Psoas muscle (tissue), 8 donors: ENCODE data around the gene RNU6-8. TPM values are rescaled to one million over a fixed set of nuclear protein-coding genes. Genes with fewer than 3 reads are reported as not detected.

Experiments used
- ATAC-seq, 4 donors: fragments of 200-7000 bp; cut with Tn5 transposase; one replicate each; pipeline ENCODE4 v1.9.1; 2020; ENCODE audit warnings: moderate library complexity in 3 of 4, mild to moderate bottlenecking in 2 of 4
- DNase-seq, 2 donors: peaks; one replicate each; pipeline ENCODE4 v3.0.0-alpha.2; 2020
- H3K27ac ChIP-seq: fragments of 200-600 bp; one replicate; pipeline ENCODE4 v1.8.0; 2022
- H3K27me3 ChIP-seq, 3 donors: fragments of 200-600 bp in 1 of 3; one replicate each; pipeline versions ENCODE4 v1.6.1 to v1.8.0; 2013 to 2022; ENCODE audit warnings: low read length in 2 of 3, mild to moderate bottlenecking in 2 of 3, moderate library complexity in 1 of 3; ENCODE audit not compliant: insufficient read depth in 3 of 3
- H3K36me3 ChIP-seq, 2 donors: fragments of 200-600 bp in 1 of 2; one replicate each; pipeline versions ENCODE4 v1.6.1 to v1.8.0; 2013 to 2022; ENCODE audit warnings: low read depth in 1 of 2, mild to moderate bottlenecking in 1 of 2, moderate library complexity in 1 of 2; ENCODE audit not compliant: insufficient read depth in 1 of 2
- H3K4me1 ChIP-seq: fragments of 200-600 bp; one replicate; pipeline ENCODE4 v1.8.0; 2022
- H3K4me3 ChIP-seq: fragments of 200-600 bp; one replicate; pipeline ENCODE4 v1.8.0; 2022; ENCODE audit warnings: mild to moderate bottlenecking
- H3K9me3 ChIP-seq: fragments of 200-600 bp; one replicate; pipeline ENCODE4 v1.8.0; 2022
- CTCF ChIP-seq: fragments of 200-600 bp; IDR thresholded peaks from one replicate; pipeline ENCODE4 v1.8.0; 2022; ENCODE audit warnings: antibody characterized with exemption
- WGBS, 3 donors: extraction: QIAGEN DNeasy Blood & Tissue Kit; methylation state at CpG; one replicate each; pipeline versions ENCODE4 v1.1.6 to v1.1.7; 2013; 5-methylcytosine and 5-hydroxymethylcytosine counted together
- intact Hi-C, 2 donors: fragments of 100-400 bp; cut with DNase I; formaldehyde crosslinking; loops; one replicate each; pipeline versions ENCODE4 v1.11.0 to v1.14.2; 2022
- polyA plus RNA-seq, 3 donors: library from polyadenylated mRNA; stranded (reverse); fragments of 200-250 nt; gene quantifications; one replicate each; pipeline ENCODE4 v1.2.3, GENCODE V29; 2013
- total RNA-seq, 4 donors: library from RNA; stranded (reverse); fragmentation: NEBNext Ultra II Directional in 2 of 4; extraction: Animal tissue kit (Norgen Biotek cat#: 25700) in 2 of 4; gene quantifications; one replicate each; pipeline versions ENCODE4 v1.2.1 to v1.2.4, GENCODE V29; 2021 to 2023
- donor health status: healthy with polysubstance abuse.
- donor health status: DM: no; HTN: no; CAD: no; lungs with moderate emphysema.
- donor health status: Bipolar disorder and iron deficiency.
- donor health status: healthy.
- donor health status: DM: yes; HTN: yes; CAD: no.
- donor health status: DM: no; HTN: no; CAD: no.
- donor health status: DM: no; HTN: no; CAD: no.
- donor health status: DM: yes; HTN: yes; CAD: no.

RNU6-8 gene
- total and polyA plus RNA-seq, 7 donors: not detected

- no peaks in the 10 kb centered on the region for H3K27me3 ChIP-seq
- H3K4me3 ChIP-seq: no peak overlapping the region
- intact Hi-C loops: no loop called here
- H3K36me3 ChIP-seq: no peaks in the 10 kb centered on the region
- TF ChIP-seq CTCF: no peak
- peak in 3 of 4 donors; percentile 35 to 66 (median 43) for ATAC-seq
- DNase-seq: no peak
- no peaks in the 10 kb centered on the region for H3K9me3 ChIP-seq
- H3K27ac ChIP-seq: peak overlapping the region; percentile 68
- peaks cover 5% of the 10 kb centered on the region for H3K4me1 ChIP-seq
- WGBS, 3 donors: 97 to 100% (median 98%) methylated on average over 3 of the region's 3 CpGs
These were observed 8.0 kb upstream of the RNU6-8 start for GRCh38 chr14:32211068-32211404.

- Histone ChIP-seq H3K36me3 (no peaks in the 10 kb centered on the region), H3K27ac (peak overlapping the region; percentile 68), H3K4me1 (peaks cover 5% of the 10 kb centered on the region), H3K27me3 (no peaks in the 10 kb centered on the region), H3K9me3 (no peaks in the 10 kb centered on the region), H3K4me3 (no peak overlapping the region)
- intact Hi-C loops: no loop called here
- TF ChIP-seq CTCF: no peak
- DNase-seq (no peak), ATAC-seq (no peak)
These were observed 6.4 kb upstream of the RNU6-8 start for GRCh38 chr14:32209471-32209870.

- Histone ChIP-seq H3K27me3 (no peaks in the 10 kb centered on the region), H3K36me3 (no peaks in the 10 kb centered on the region), H3K4me3 (no peak overlapping the region), H3K9me3 (no peaks in the 10 kb centered on the region), H3K27ac (no peak overlapping the region), H3K4me1 (peaks cover 5% of the 10 kb centered on the region)
- no peak for TF ChIP-seq CTCF
- intact Hi-C loops: no loop called here
- DNase-seq (no peak), ATAC-seq (no peak)
- WGBS, 3 donors: 71 to 77% (median 74%) methylated on average over 3 of the region's 3 CpGs
These were observed 5.4 kb upstream of the RNU6-8 start for GRCh38 chr14:32208490-32208889.

- TF ChIP-seq CTCF: no peak
- intact Hi-C loops: no loop called here
- no peak overlapping the region for H3K4me3 ChIP-seq
- no peaks in the 10 kb centered on the region for H3K36me3 ChIP-seq
- H3K9me3 ChIP-seq: no peaks in the 10 kb centered on the region
- H3K27me3 ChIP-seq: no peaks in the 10 kb centered on the region
- no peak overlapping the region for H3K27ac ChIP-seq
- DNase-seq: no peak
- peaks cover 10% of the 10 kb centered on the region for H3K4me1 ChIP-seq
- 64 to 83% (median 78%) methylated on average over 2 of the region's 2 CpGs for WGBS, 3 donors
- ATAC-seq: no peak
These were observed 3.5 kb upstream of the RNU6-8 start for GRCh38 chr14:32206552-32206951.

- 77 to 87% (median 81%) methylated on average over 4 of the region's 4 CpGs for WGBS, 3 donors
- no peak for ATAC-seq
- H3K4me1 ChIP-seq: peaks cover 7% of the 10 kb centered on the region
- no peak for TF ChIP-seq CTCF
- no peaks in the 10 kb centered on the region for H3K36me3 ChIP-seq
- no peaks in the 10 kb centered on the region for H3K27me3 ChIP-seq
- no peak overlapping the region for H3K4me3 ChIP-seq
- no peak for DNase-seq
- H3K27ac ChIP-seq: no peak overlapping the region
- no peaks in the 10 kb centered on the region for H3K9me3 ChIP-seq
- intact Hi-C loops: no loop called here
These were observed 2.9 kb upstream of the RNU6-8 start for GRCh38 chr14:32205984-32206383.
